Muscle of back (tissue), 11 donors: Measurements from ENCODE around the gene PHLDA2. TPM values are rescaled to one million over a fixed set of nuclear protein-coding genes. Genes with fewer than 3 reads are reported as not detected.

ENCODE experiments used
- DNase-seq, 3 donors: peaks; one replicate each; pipeline versions ENCODE4 v3.0.0 to v3.0.0-alpha.2; 2013
- polyA plus RNA-seq, 10 donors: library from polyadenylated mRNA; unstranded; fragments of 120-200 nt; gene quantifications; one replicate each; pipeline ENCODE4 v1.2.1, GENCODE V29; 2013; ENCODE audit not compliant: insufficient read length in 10 of 10

Gene PHLDA2
- polyA plus RNA-seq, 10 donors = 0.30 to 1.3 (median 0.63) TPM; not detected in 1

- DNase-seq = peak in 2 of 3 donors; percentile 61 to 80
Measured at GRCh38 chr11:2883979-2884815, 45.0 kb downstream of the PHLDA2 start.

DNA sequence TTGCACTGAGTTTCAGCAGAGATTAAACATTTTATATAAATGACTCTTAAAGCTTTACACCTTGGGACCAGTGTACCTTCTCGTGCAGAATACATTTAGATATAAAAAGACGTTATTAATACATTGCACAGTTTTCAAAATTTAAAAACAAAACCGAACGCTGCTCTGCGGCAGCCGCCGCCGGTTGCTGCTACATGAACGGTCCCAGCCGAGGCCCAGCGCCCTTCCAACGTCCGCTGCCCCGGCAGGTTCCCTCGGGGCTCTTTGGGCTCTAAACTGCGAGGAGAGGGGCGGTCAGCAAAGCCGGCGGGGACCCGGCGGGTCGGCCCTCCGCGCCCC lies 45.6 kb downstream of the PHLDA2 start:
- no peak for DNase-seq

DNA sequence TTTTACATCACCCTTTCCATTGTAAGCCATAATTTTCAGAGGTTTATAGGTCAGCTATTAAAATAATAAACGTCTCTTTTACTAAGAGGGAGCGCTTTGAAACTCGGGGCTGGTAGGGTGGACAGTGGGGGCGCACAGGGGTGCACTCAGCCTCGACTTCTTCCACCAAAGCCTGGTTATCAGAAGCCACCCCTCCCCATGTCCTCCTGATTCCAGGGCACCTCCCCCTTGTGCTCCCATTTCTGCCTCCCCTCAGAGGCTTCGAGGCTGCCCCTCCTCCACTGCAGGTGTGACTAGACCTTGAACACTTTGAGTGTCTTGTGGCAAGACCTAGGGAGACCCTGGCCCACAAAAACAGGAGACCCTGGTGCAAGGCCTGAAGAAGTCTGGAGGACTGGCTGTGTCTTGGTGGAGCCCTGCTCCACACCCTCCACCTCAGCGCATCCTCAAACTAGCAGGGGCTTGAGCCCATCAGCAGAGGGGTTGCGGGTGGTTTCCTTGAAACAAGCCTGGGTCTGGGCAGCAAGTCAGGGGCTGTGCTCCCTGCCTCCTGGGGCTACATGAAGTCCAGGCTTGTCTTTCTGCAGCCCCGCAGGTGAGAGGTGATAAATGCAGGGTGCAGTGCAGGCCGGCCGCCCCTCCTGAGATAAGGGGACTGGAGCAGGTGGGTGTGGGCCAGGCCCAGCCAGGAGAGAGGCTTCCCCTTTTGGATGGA lies 46.7 kb downstream of the PHLDA2 start:
- DNase-seq = no peak

GRCh38 chr11:2881981-2882375 lies 47.2 kb downstream of the PHLDA2 start:
- peak in 1 of 3 donors; percentile 53 for DNase-seq

GRCh38 chr11:2881076-2881980 lies 47.9 kb downstream of the PHLDA2 start:
- DNase-seq = no peak

DNA sequence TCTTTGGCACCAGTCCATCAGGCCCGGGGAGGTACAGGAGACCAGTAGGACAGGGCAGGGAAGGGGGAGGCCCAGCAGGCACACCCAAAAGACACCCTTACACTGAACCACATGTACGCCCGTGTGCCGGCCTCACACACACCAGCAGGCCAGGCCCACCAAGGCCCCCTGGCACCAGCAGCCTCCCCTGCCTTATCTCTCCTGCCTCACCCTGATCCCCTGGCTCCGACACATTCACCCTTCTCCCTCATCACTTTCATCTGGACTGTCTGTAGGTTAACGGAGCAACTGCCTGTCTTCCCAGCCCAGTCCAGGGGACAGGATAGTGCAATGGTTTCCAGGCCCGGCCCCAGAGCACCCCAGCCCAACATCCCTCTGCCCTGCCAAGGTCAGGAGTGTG lies 48.6 kb downstream of the PHLDA2 start:
- DNase-seq = no peak

DNA sequence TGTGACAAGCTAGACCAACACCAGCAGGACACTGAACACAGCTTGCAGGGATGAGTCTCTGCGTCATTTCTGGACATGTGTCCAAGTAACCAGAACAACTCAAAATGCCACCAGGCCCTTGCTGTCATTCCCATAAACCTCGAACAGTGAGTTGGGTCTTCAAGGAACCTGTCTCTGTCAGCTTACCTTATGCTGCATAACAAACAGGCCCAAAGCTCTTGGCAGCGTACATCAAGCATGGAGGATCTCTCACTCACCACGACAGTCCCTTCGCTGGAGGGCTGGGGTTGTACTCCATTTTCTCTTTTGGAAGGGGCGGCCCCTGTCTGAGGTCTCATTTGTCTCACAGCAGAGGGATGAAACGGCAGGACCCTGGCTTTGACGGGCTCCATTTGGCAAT lies 50.4 kb downstream of the PHLDA2 start:
- no peak for DNase-seq

Other genes starting within 250 kb of the PHLDA2 start
- 1 to 10 TPM in 4 of 10 donors, under 1 TPM in 6; 0.46 to 2.2 (median 0.86) TPM for gene KCNQ1OT1, start 229.4 kb downstream of the PHLDA2 start, polyA plus RNA-seq
- 100 to 1,000 TPM; 135 to 206 (median 171) TPM for gene CDKN1C, start 43.6 kb downstream of the PHLDA2 start, polyA plus RNA-seq
- gene NAP1L4, start 62.9 kb upstream of the PHLDA2 start, polyA plus RNA-seq = 100 to 1,000 TPM in 8 of 10 donors, 10 to 100 TPM in 2; 95.8 to 147 (median 120) TPM
- gene CARS1, start 128.0 kb upstream of the PHLDA2 start, polyA plus RNA-seq = 10 to 100 TPM; 20.0 to 25.9 (median 21.3) TPM
- 10 to 100 TPM; 11.4 to 21.7 (median 14.6) TPM for gene OSBPL5, start 235.9 kb upstream of the PHLDA2 start, polyA plus RNA-seq